A549 treated with DMSO at 1 μM for 4 hours (cell line): ENCODE results near the gene MS4A7. TPM values are rescaled to one million over a fixed set of nuclear protein-coding genes. Genes with fewer than 3 reads are reported as not detected.

ENCODE experiments used
- total RNA-seq: library from RNA; stranded (reverse); fragments of 200-300 nt; extraction: Qiagen RNA extraction; gene quantifications from 5 replicates; pipeline ENCODE4 v1.2.3, GENCODE V29; 2022; ENCODE audit warnings: low read depth

MS4A7 gene, protein sequence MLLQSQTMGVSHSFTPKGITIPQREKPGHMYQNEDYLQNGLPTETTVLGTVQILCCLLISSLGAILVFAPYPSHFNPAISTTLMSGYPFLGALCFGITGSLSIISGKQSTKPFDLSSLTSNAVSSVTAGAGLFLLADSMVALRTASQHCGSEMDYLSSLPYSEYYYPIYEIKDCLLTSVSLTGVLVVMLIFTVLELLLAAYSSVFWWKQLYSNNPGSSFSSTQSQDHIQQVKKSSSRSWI
- not detected in 5 replicates for total RNA-seq

DNA sequence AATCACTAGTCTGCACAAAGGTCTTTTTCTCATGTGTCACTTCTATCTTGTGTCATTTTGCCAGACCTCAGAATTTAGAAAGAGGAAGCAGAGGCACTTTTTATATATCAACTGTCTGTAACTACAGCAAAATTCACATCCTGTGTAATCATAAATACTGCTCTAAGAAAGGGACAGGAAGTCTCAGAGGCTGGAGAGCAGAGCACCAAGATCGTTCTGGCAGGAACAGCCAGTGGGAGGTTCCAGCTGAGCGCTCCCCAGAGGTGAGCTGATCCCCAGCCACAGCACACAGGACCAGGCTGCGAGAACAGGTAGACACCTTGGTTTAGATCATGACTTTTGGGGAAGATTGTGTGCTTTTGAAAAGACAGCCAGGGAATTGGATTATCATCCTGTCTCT, at the start of gene MS4A7:
TSS of gene MS4A7 (plus strand) at position 179 of the 400 bp plus-strand sequence. CDS start 4,610 bp downstream, outside the sequence.

DNA sequence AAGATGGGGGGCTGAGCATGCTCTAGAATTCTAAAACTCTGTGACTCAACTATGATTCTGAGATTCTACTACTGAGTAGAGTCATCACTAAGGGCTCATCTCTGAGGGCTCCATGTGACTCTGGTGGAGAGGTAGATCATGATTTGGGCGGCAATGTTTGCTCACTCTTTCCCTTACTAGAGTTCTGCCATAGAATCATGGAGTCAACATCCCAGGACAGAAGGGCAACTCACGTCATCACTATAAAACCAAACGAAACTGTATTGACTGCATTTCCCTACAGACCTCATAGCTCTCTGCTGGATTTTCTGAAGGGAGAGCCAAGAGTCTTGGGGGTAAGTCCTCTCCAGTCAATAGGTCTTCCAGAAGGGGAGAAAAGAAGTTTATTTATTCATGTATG, 18.1 kb downstream of the MS4A7 start, which contains the start of gene MS4A14:
TSS of gene MS4A14 (plus strand) at position 78 of the 400 bp plus-strand sequence. CDS start at position 198, 120 bp downstream.

DNA sequence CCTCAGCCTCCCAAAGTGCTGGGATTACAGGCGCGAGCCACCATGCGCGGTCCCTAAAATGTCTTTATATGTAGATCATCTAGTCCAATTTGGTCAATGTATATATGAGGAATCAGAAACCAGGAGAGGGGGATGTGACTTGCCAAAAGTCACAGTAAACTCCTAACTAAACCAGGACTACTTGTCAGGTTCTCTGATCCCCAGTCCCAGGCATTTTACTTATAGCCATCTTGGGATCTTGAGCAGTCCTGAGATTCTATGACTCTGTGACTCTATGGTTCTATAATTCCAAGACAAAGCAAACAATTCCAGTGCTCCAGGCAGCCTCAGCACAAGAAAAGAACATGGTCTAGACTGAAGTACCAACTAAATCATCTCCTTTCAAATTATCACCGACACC, 50.9 kb downstream of the MS4A7 start, which contains the start of gene MS4A5:
TSS of gene MS4A5 (plus strand) at position 301 of the 400 bp plus-strand sequence. CDS start 103 bp downstream, outside the sequence.

Other genes with a start within 250 kb of the MS4A7 start
- not detected in 5 replicates for gene MS4A6A, start 195.4 kb upstream of the MS4A7 start, total RNA-seq
- not detected in 5 replicates for gene MS4A4E, start 135.4 kb upstream of the MS4A7 start, total RNA-seq
- not detected in 5 replicates for gene MS4A4A, start 97.9 kb upstream of the MS4A7 start, total RNA-seq
- gene MS4A6E, start 51.3 kb upstream of the MS4A7 start, total RNA-seq = not detected in 5 replicates
- not detected in 5 replicates for gene MS4A14, start 17.9 kb downstream of the MS4A7 start, total RNA-seq
- gene MS4A5, start 51.0 kb downstream of the MS4A7 start, total RNA-seq = not detected in 5 replicates
- not detected in 5 replicates for gene MS4A1, start 77.3 kb downstream of the MS4A7 start, total RNA-seq
- gene MS4A12, start 114.2 kb downstream of the MS4A7 start, total RNA-seq = not detected in 5 replicates
- gene MS4A13, start 136.9 kb downstream of the MS4A7 start, total RNA-seq = not detected in 5 replicates